GM19397 (cell line): ENCODE measurements around the gene ARL6IP1.
A peak's percentile ranks its signal among the peaks of the same experiment; 100 is the strongest.

Source experiments
- ATAC-seq: cut with Tn5 transposase; IDR thresholded peaks from one replicate; pipeline ENCODE4 v1.9.1; 2021; ENCODE audit warnings: mild to moderate bottlenecking, moderate library complexity; ENCODE audit not compliant: unreplicated experiment

ARL6IP1 gene

GRCh38 chr16:18801145-18801972 lies at the start of gene ARL6IP1:
Gene ARL6IP1, minus strand, starts transcription at chr16:18801549. Its CDS starts 83 bp downstream, at chr16:18801466.
- peak; percentile 94 for ATAC-seq

- no peak for ATAC-seq
These were observed 45.1 kb upstream of the ARL6IP1 start for GRCh38 chr16:18846416-18846815.

GRCh38 chr16:18842565-18842964 lies 41.2 kb upstream of the ARL6IP1 start:
- no peak for ATAC-seq

- no peak for ATAC-seq
These were observed 40.6 kb upstream of the ARL6IP1 start for GRCh38 chr16:18841833-18842525.

- ATAC-seq, result no peak
These were observed 38.2 kb upstream of the ARL6IP1 start for GRCh38 chr16:18839555-18839954.

- ATAC-seq, result no peak
These were observed 35.4 kb upstream of the ARL6IP1 start for GRCh38 chr16:18836702-18837101.

GRCh38 chr16:18834864-18835263 lies 33.5 kb upstream of the ARL6IP1 start:
- ATAC-seq, result no peak

- ATAC-seq, result no peak
These were observed 32.6 kb upstream of the ARL6IP1 start for GRCh38 chr16:18833707-18834505.

- ATAC-seq, result no peak
These were observed 31.3 kb upstream of the ARL6IP1 start for GRCh38 chr16:18832613-18833012.

- ATAC-seq, result no peak
These were observed 30.7 kb upstream of the ARL6IP1 start for GRCh38 chr16:18832006-18832405.

GRCh38 chr16:18829251-18829650 lies 27.9 kb upstream of the ARL6IP1 start:
- ATAC-seq, result no peak

GRCh38 chr16:18827890-18828289 lies 26.5 kb upstream of the ARL6IP1 start:
- ATAC-seq, result no peak

- no peak for ATAC-seq
These were observed 14.9 kb upstream of the ARL6IP1 start for GRCh38 chr16:18816286-18816685.

- no peak for ATAC-seq
These were observed 10.6 kb upstream of the ARL6IP1 start for GRCh38 chr16:18811925-18812324.

- ATAC-seq, result no peak
These were observed 7.8 kb upstream of the ARL6IP1 start for GRCh38 chr16:18809165-18809564.

GRCh38 chr16:18805257-18805773 lies 4.0 kb upstream of the ARL6IP1 start:
- ATAC-seq, result no peak

GRCh38 chr16:18804540-18804939 lies 3.2 kb upstream of the ARL6IP1 start:
- no peak for ATAC-seq

GRCh38 chr16:18803569-18804462 lies 2.5 kb upstream of the ARL6IP1 start:
- no peak for ATAC-seq

- ATAC-seq, result no peak
These were observed 1.5 kb upstream of the ARL6IP1 start for GRCh38 chr16:18802767-18803343.

- ATAC-seq, result no peak
These were observed 589 bp downstream of the ARL6IP1 start for GRCh38 chr16:18800775-18801144.
